Suppressor macrophage (primary cell): ENCODE results near the gene KCNT1.
A peak's percentile ranks its signal among the peaks of the same experiment; 100 is the strongest.

Experiments used
- DNase-seq, 4 experiments: peaks; one replicate each; pipeline ENCODE4 v3.0.0-alpha.2; 2020 to 2022

The KCNT1 gene

GRCh38 chr9:135701067-135701958 is 672 bp upstream of the KCNT1 start:
- peak in 1 of 4 experiments; percentile 2 for DNase-seq

GRCh38 chr9:135703726-135704125 is 1.7 kb downstream of the KCNT1 start:
- DNase-seq = no peak

GRCh38 chr9:135704483-135704882 is 2.5 kb downstream of the KCNT1 start:
- no peak for DNase-seq

- DNase-seq = no peak
Measured at GRCh38 chr9:135705376-135705775, 3.4 kb downstream of the KCNT1 start.

GRCh38 chr9:135706288-135706687 is 4.3 kb downstream of the KCNT1 start:
- DNase-seq = no peak

- DNase-seq = no peak
Measured at GRCh38 chr9:135707252-135708138, 5.5 kb downstream of the KCNT1 start.

GRCh38 chr9:135708164-135708563 is 6.2 kb downstream of the KCNT1 start:
- no peak for DNase-seq

- DNase-seq = no peak
Measured at GRCh38 chr9:135711391-135711790, 9.4 kb downstream of the KCNT1 start.

GRCh38 chr9:135711881-135712280 is 9.9 kb downstream of the KCNT1 start:
- no peak for DNase-seq

- DNase-seq = no peak
Measured at GRCh38 chr9:135712613-135713295, 10.8 kb downstream of the KCNT1 start.

- no peak for DNase-seq
Measured at GRCh38 chr9:135714242-135715055, 12.5 kb downstream of the KCNT1 start.

GRCh38 chr9:135715056-135715595 is 13.1 kb downstream of the KCNT1 start:
- no peak for DNase-seq

- no peak for DNase-seq
Measured at GRCh38 chr9:135716045-135716444, 14.1 kb downstream of the KCNT1 start.

GRCh38 chr9:135717410-135717809 is 15.4 kb downstream of the KCNT1 start:
- no peak for DNase-seq

- peak; percentile 44 to 76 (median 69) for DNase-seq
Measured at GRCh38 chr9:135718616-135719015, 16.6 kb downstream of the KCNT1 start.

GRCh38 chr9:135719472-135719871 is 17.5 kb downstream of the KCNT1 start:
- no peak for DNase-seq

GRCh38 chr9:135722365-135722764 is 20.4 kb downstream of the KCNT1 start:
- no peak for DNase-seq

GRCh38 chr9:135724186-135724787 is 22.3 kb downstream of the KCNT1 start:
- DNase-seq = no peak

GRCh38 chr9:135726138-135726853 is 24.3 kb downstream of the KCNT1 start:
- no peak for DNase-seq

- no peak for DNase-seq
Measured at GRCh38 chr9:135727257-135727875, 25.4 kb downstream of the KCNT1 start.
